CD4-positive, alpha-beta T cell treated with Interleukin-10 for 1 hour (primary cell): ENCODE data around the gene BCAN.

ENCODE experiments used
- DNase-seq: peaks from one replicate; pipeline ENCODE4 v3.0.0-alpha.2; 2020

Gene BCAN

GRCh38 chr1:156704930-156705320 is 63.0 kb downstream of the BCAN start:
- no peak for DNase-seq

GRCh38 chr1:156705321-156705917 is 63.5 kb downstream of the BCAN start, which contains the start of gene CRABP2:
TSS of gene CRABP2 (minus strand) at chr1:156705583. CDS start at chr1:156705446, 137 bp downstream.
- no peak for DNase-seq

GRCh38 chr1:156705918-156706656 is 64.2 kb downstream of the BCAN start:
- DNase-seq = peak; percentile 70

GRCh38 chr1:156706657-156707416 is 64.9 kb downstream of the BCAN start:
- DNase-seq = peak; percentile 28

GRCh38 chr1:156707417-156708217 is 65.7 kb downstream of the BCAN start:
- DNase-seq = no peak

GRCh38 chr1:156708218-156708661 is 66.3 kb downstream of the BCAN start:
- DNase-seq = no peak

GRCh38 chr1:156709031-156709430 is 67.1 kb downstream of the BCAN start:
- DNase-seq = no peak
